SKM-1 (cell line): ENCODE measurements around the gene GPR12.
"Not testable (repeated sequence)": the region's sequence is repeated elsewhere in the genome, so short reads cannot be mapped to it uniquely, and the experiment has no call there.

Source experiments
- DNase-seq: peaks from one replicate; lab custom pipeline; 2025; ENCODE audit not compliant: unreplicated experiment; lab: John Stamatoyannopoulos, UW

Gene GPR12

DNA sequence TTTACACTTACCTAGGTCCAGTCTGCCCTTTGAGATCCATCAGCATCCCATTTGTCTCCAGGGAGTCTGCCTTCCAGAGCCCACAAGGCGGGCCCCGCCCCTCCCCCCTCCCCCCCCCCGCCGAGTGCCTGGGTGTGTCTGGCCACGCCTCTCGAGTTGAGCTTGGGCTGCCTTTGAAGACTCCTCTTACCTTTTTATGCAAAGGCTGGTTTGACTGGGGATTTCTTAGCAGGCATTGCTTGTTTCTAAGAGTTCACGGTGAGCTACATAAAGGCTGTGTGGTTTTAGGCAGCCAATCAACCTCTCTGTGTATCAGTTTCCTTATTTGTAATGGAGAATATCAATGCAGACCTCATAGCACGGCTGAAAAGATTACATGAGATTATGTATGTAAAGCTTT, 11.3 kb downstream of the GPR12 start:
- DNase-seq = no peak

GRCh38 chr13:26747706-26748105, 12.9 kb downstream of the GPR12 start:
- DNase-seq = no peak

- DNase-seq = no peak
Measured at GRCh38 chr13:26743971-26744370, 16.6 kb downstream of the GPR12 start.

- DNase-seq = no peak
Measured at GRCh38 chr13:26742691-26743358, 17.8 kb downstream of the GPR12 start.

- DNase-seq = no peak
Measured at GRCh38 chr13:26735677-26736076, 24.9 kb downstream of the GPR12 start.

DNA sequence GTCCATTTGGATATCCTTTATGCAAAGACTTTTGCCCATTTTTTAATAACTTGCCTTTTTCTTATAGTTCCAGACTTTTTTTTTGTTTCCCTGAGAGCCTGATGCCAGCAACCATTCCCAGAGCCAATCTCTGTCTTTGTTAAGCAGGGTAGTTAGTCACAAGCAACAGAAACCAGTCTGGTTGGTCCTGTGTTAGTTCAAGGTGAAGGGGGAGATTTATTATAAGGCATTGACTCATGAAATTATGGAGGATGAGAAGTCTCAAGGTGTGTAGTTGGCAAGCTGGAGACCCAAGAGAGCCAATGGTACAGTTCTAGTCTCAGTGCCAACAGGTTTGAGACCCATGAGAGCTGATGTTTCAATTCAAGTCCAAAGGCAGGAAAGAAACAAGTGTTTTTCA, 33.0 kb downstream of the GPR12 start:
- DNase-seq = no peak

DNA sequence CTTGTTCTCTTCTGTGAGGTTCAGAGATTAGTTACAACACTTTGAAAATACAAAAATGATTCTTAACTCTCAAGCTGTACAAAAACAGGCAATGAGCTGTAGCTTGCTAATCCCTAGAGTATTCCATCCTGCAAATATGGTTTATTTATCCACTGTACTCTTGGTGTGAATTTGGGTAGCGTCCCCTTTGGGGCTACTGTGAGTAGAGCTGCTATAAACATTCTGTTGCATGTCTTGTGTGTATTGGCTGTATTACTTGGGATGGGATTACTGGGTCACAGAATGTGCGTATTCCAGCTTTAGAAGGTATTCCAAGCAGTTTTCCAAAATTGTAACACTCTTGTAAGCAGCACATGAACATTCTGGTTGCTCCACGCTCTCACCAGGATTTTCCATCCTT, 33.5 kb downstream of the GPR12 start:
- no peak for DNase-seq

- no peak for DNase-seq
Measured at GRCh38 chr13:26726684-26727083, 33.9 kb downstream of the GPR12 start.

DNA sequence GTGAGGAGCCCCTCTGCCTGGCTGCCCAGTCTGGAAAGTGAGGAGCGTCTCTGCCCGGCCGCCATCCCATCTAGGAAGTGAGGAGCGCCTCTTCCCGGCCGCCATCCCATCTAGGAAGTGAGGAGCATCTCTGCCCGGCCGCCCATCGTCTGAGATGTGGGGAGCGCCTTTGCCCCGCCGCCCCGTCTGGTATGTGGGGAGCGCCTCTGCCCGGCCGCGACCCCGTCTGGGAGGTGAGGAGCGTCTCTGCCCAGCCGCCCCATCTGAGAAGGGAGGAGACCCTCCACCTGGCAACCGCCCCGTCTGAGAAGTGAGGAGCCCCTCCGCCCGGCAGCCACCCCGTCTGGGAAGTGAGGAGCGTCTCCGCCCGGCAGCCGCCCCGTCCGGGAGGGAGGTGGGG, 37.0 kb downstream of the GPR12 start:
- not testable (repeated sequence) for DNase-seq

GRCh38 chr13:26722321-26722720, 38.3 kb downstream of the GPR12 start:
- no peak for DNase-seq

GRCh38 chr13:26721251-26722121, 39.1 kb downstream of the GPR12 start:
- DNase-seq = peak; percentile 71

GRCh38 chr13:26719356-26719945, 41.1 kb downstream of the GPR12 start:
- DNase-seq = peak; percentile 24

DNA sequence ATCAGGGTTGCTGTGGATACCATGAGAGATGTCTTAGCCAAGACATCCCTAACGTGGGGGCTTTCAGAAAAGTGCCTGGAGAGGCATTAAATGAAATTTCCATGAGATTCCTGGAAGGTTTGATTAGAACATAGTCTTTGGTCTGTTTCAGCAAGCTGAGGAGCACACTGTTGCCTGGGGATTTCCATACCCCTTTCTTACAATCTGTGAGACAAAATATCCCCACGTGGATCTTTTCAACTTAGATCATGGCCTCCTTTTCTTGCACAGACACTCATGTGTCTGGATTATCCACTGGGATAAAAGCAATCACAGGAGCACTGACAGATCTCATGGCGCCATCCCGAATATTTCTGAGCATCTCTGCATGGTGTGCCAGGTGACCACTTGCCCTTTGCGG, 41.7 kb downstream of the GPR12 start:
- no peak for DNase-seq

- DNase-seq = no peak
Measured at GRCh38 chr13:26718146-26718545, 42.4 kb downstream of the GPR12 start.

DNA sequence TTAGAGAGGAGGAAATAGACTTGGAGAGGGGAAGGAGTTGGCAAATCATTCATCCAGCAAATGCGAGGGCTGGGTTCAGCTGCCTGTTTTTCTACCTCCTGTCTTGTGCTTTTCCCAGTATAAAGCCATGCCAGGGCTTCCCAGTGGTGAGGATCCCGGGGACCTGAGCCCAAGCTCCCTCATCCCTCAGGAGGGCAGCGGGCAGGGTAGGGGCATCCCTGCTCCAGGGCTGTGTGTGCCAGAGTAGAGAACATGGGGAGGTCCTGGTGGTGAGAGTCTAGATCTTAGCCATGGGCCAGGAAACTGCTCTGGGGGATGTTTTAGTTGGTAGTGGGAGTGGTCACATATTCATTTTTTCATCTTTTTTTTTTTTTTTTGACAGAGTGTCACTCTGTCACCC, 43.6 kb downstream of the GPR12 start:
- no peak for DNase-seq

- no peak for DNase-seq
Measured at GRCh38 chr13:26713341-26713740, 47.2 kb downstream of the GPR12 start.

DNA sequence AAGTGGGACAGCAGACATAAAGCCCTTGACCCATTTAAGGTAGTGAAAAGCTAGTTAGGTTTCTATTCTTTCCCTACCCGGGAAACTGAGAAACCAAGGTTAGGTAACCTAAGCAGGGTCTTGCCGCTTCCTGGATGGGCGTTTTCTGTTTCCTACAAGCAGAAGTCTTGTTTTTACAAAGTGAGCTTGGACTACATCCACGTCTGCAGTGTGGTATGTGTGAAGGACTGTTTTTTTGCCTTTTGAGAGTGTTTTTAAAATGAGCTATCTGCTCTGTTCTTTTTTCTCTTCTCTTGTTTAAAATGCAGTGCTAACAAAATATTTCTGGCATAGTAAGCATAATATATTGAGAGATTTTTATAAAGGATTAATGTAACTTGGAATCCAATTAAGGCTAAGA, 49.4 kb downstream of the GPR12 start:
- no peak for DNase-seq

DNA sequence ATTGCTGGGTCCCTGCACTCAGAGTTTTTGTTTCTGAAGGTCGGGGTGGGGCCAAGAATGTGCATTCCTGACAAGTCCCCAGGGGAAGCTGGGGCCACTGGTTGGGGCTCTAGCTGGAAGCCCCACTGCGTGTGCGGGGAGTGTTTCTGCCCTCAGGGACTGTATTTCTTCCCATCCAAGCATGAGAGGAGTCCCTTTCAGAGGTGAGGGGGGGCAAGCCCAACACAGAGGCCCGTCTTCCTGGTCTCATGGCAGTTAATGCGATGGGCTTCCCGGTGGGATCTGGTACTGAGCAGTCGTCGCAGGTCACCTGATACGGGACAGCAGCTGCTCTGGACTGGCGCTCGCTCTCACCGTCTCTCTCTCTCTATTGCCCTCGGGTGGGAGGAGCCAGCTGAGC, 50.4 kb downstream of the GPR12 start:
- DNase-seq = no peak

GRCh38 chr13:26709461-26709860, 51.1 kb downstream of the GPR12 start:
- DNase-seq = no peak

DNA sequence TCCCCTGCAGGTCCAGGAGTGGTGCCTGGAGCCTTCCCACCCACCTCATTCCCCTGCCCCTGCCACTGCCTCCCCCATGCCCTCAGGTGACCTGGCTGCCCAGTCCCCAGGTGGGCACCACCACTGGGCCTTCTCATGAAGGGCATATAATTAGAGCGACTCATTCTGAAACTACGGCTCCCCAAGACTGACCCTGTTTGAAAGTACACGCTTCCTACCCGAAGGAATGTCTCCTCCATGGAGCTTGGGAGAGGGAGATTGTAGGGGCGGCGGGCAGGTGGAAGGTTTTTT, 52.6 kb downstream of the GPR12 start:
- no peak for DNase-seq

DNA sequence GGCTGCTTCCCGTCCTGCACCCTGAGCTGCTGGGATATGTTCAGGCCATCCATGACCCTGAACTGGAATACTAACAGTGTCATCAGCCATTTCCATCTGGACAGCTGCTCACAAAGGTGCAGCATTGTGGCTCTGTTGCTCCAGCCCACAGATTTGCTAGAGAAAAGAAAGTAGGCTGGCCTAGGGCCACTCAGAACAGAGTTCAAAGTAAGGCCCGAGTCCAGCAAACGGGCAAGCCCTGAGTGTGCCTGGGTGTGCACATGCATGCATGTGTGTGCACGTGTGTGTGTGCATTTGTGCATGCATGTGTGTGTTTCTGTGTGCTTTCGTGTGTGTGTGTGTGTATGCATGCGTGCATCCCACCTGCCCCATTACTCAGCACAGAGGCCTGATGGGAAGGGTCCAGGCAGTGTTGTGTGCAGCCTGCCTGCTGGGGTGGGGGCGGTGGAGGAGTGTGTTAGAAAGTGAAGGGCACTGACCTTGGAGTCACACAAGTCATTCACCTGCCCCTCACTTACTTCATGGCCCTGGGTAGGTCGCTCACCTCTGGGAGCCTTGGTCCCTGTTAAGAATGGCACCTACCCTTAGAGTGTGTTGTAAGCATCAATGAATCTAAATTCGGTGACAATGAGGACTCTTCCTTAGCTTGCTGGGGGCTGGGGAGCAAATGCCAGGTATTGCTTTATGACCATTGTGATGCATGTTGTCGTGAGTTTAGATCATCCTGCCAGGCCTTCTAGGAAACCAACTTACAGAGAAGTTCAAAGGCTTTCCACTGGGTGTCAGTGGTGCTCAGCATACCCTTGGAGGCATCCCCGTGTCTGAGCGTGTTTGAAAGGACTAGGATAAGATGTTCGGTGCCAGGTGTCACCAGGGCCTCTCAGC, 53.2 kb downstream of the GPR12 start:
- peak; percentile 40 for DNase-seq
